B cell (primary cell): ENCODE measurements around the gene PLAAT3. TPM values are rescaled to one million over a fixed set of nuclear protein-coding genes. Genes with fewer than 3 reads are reported as not detected.

Experiments used
- ATAC-seq: fragments of 200-7000 bp; cut with Tn5 transposase; one replicate; pipeline ENCODE4 v1.10.0; 2021; ENCODE audit warnings: low read depth, mild to moderate bottlenecking, moderate number of reproducible peaks, moderate library complexity
- CTCF ChIA-PET: fragments of 350-600 bp; sonication (Branson Sonifier 250); formaldehyde crosslinking; loops from one replicate; lab custom pipeline; 2021; ENCODE audit warnings: antibody characterized with exemption, inconsistent platforms; lab: Charles Lee
- POLR2A ChIA-PET: fragments of 350-600 bp; sonication (Branson Sonifier 250); formaldehyde crosslinking; loops from one replicate; lab custom pipeline; 2021; ENCODE audit warnings: antibody characterized with exemption; lab: Charles Lee
- DNase-seq: peaks from one replicate; pipeline ENCODE4 v3.0.0; 2013
- H2AFZ ChIP-seq: 2 replicates; pipeline ENCODE4 v1.6.1; 2012; ENCODE audit warnings: mild to moderate bottlenecking, low read depth, low read length; ENCODE audit not compliant: insufficient read depth, poor library complexity, severe bottlenecking
- H3K27ac ChIP-seq, 2 donors: 1 replicate in 1 of 2; 2 replicates in 1 of 2; pipeline ENCODE4 v1.5.1; 2012 to 2013; ENCODE audit warnings: low read length in 2 of 2, mild to moderate bottlenecking in 2 of 2, moderate library complexity in 1 of 2
- H3K27me3 ChIP-seq, 4 experiments: fragments of 200-600 bp in 1 of 4; sonication (generic) in 1 of 4; replicated peaks in 1 of 4; 1 replicate in 2 of 4; 2 replicates in 2 of 4; pipeline versions ENCODE4 v1.6.1 to v1.7.0; 2013 to 2016; ENCODE audit warnings: low read length in 3 of 4, mild to moderate bottlenecking in 2 of 4, mixed read lengths in 1 of 4, moderate library complexity in 1 of 4; ENCODE audit not compliant: insufficient read depth in 4 of 4, control insufficient read depth in 3 of 4; ENCODE audit errors: control extremely low read depth in 1 of 4
- H3K36me3 ChIP-seq, 2 experiments: replicated peaks in 1 of 2; 1 replicate in 1 of 2; 2 replicates in 1 of 2; pipeline versions ENCODE4 v1.6.1 to v1.7.1; 2013; ENCODE audit warnings: low read length in 1 of 2; ENCODE audit not compliant: insufficient read depth in 2 of 2, control insufficient read depth in 1 of 2; ENCODE audit errors: control extremely low read depth in 1 of 2, extremely low read depth in 1 of 2
- H3K4me1 ChIP-seq, 2 donors: fragments of 200-600 bp in 1 of 2; sonication (generic) in 1 of 2; 1 replicate in 1 of 2; 2 replicates in 1 of 2; pipeline versions ENCODE4 v1.5.1 to v1.6.1; 2013 to 2017; ENCODE audit warnings: low read length in 2 of 2; ENCODE audit not compliant: control insufficient read depth in 2 of 2, insufficient read depth in 2 of 2
- H3K4me2 ChIP-seq: replicated peaks from 2 replicates; pipeline ENCODE3; 2012; ENCODE audit warnings: mild to moderate bottlenecking, low read depth, low read length; ENCODE audit not compliant: poor library complexity, severe bottlenecking
- H3K4me3 ChIP-seq, 5 experiments: fragments of 200-600 bp in 1 of 5; sonication (generic) in 1 of 5; 1 replicate in 3 of 5; 2 replicates in 2 of 5; pipeline versions ENCODE4 v1.5.1 to v1.7.0; 2011 to 2016; ENCODE audit warnings: low read length in 4 of 5, mild to moderate bottlenecking in 4 of 5, low read depth in 2 of 5, control low read depth in 1 of 5, moderate library complexity in 1 of 5; ENCODE audit not compliant: insufficient read depth in 1 of 5; ENCODE audit errors: control extremely low read depth in 1 of 5, extremely low read depth in 1 of 5
- H3K79me2 ChIP-seq: fragments of 200-600 bp; sonication (generic); one replicate; pipeline ENCODE4 v1.6.0; 2016; ENCODE audit warnings: low read length; ENCODE audit not compliant: control insufficient read depth, insufficient read depth
- H3K9ac ChIP-seq: fragments of 200-600 bp; sonication (generic); 2 replicates; pipeline ENCODE4 v1.6.1; 2017; ENCODE audit warnings: mild to moderate bottlenecking, low read length, moderate library complexity
- H3K9me3 ChIP-seq, 3 donors: one replicate each; pipeline versions ENCODE4 v1.6.1 to v1.7.1; 2013; ENCODE audit warnings: low read length in 2 of 3; ENCODE audit not compliant: control insufficient read depth in 2 of 3, insufficient read depth in 1 of 3; ENCODE audit errors: control extremely low read depth in 1 of 3
- H4K20me1 ChIP-seq: 2 replicates; pipeline ENCODE4 v1.6.0; 2012; ENCODE audit warnings: mild to moderate bottlenecking, low read length; ENCODE audit not compliant: insufficient read depth, control insufficient read depth, poor library complexity, severe bottlenecking
- H3K27ac Mint-ChIP-seq: one replicate; pipeline ENCODE4 v1.8.0; 2021; ENCODE audit warnings: mixed read lengths
- H3K27me3 Mint-ChIP-seq: one replicate; pipeline ENCODE4 v1.8.0; 2021; ENCODE audit warnings: mixed read lengths
- H3K4me1 Mint-ChIP-seq: one replicate; pipeline ENCODE4 v1.8.0; 2021; ENCODE audit warnings: mixed read lengths
- H3K4me3 Mint-ChIP-seq: one replicate; pipeline ENCODE4 v1.8.0; 2021; ENCODE audit warnings: mixed read lengths
- H3K9me3 Mint-ChIP-seq: one replicate; pipeline ENCODE4 v1.8.0; 2022; ENCODE audit warnings: mixed read lengths; ENCODE audit not compliant: insufficient read depth
- CTCF ChIP-seq: fragments of 200-600 bp; IDR thresholded peaks from one replicate; pipeline ENCODE4 v1.8.0; 2022; ENCODE audit warnings: antibody characterized with exemption, mild to moderate bottlenecking
- EZH2 ChIP-seq: IDR thresholded peaks from 2 replicates; pipeline ENCODE4 v1.6.1; 2012; ENCODE audit warnings: borderline replicate concordance, low read depth, mild to moderate bottlenecking, moderate library complexity, low read length; ENCODE audit not compliant: insufficient read depth, poor library complexity, severe bottlenecking
- WGBS: methylation state at CpG from one replicate; pipeline ENCODE4 v1.1.5; 2013; ENCODE audit warnings: missing lambda C conversion rate; ENCODE audit not compliant: insufficient coverage; 5-methylcytosine and 5-hydroxymethylcytosine counted together
- intact Hi-C: fragments of 100-400 bp; cut with micrococcal nuclease; formaldehyde crosslinking; loops from one replicate; pipeline ENCODE4 v1.10.0; 2022
- polyA plus RNA-seq: library from polyadenylated mRNA; depleted of rRNA; stranded (reverse); fragments of >200 nt; gene quantifications from 2 replicates; pipeline ENCODE4 v1.2.3, GENCODE V29; 2012
- total RNA-seq, 2 donors: library from RNA; stranded (reverse); fragments of 120-200 nt in 1 of 2; gene quantifications; 1 replicate in 1 of 2; 2 replicates in 1 of 2; pipeline versions ENCODE4 v1.2.3 to v1.2.4, GENCODE V29; 2013 to 2022

Gene PLAAT3
- total and polyA plus RNA-seq, 2 donors (not counting 1 experiment from before 2014, with no cell fraction given), result 2.3 to 3.1 TPM

- no peaks in the 10 kb centered on the region for H4K20me1 ChIP-seq
- WGBS, result 100% methylated on average over 1 of the region's 5 CpGs
- Mint-ChIP-seq H3K4me1 (peaks cover 47% of the 10 kb centered on the region), H3K27ac (peak overlapping the region; percentile 56), H3K27me3 (no peaks in the 10 kb centered on the region), H3K4me3 (peak overlapping the region; percentile 19), H3K9me3 (no peaks in the 10 kb centered on the region)
- TF ChIP-seq CTCF (no peak), EZH2 (no peak)
- no peak overlapping the region for H3K9ac ChIP-seq
- no peak overlapping the region for H3K4me3 ChIP-seq
- no peak overlapping the region for H3K4me2 ChIP-seq
- H3K9me3 ChIP-seq, result no peaks in the 10 kb centered on the region
- ChIA-PET POLR2A (no interaction called here), CTCF (no interaction called here)
- DNase-seq, result no peak
- H3K27me3 ChIP-seq, result no peaks in the 10 kb centered on the region
- H3K79me2 ChIP-seq, result peaks cover 13% of the 10 kb centered on the region
- H2AFZ ChIP-seq, result no peak overlapping the region
- H3K27ac ChIP-seq, result no peak overlapping the region
- ATAC-seq, result no peak
- intact Hi-C loops, result no loop called here
- H3K36me3 ChIP-seq, result no peaks in the 10 kb centered on the region
- H3K4me1 ChIP-seq, result peaks cover 29 to 42% of the 10 kb centered on the region in 2 donors
These were observed 79.3 kb downstream of the PLAAT3 start for GRCh38 chr11:63534895-63535461.

- ChIA-PET POLR2A (no interaction called here), CTCF (no interaction called here)
- Histone ChIP-seq H4K20me1 (no peaks in the 10 kb centered on the region), H3K4me2 (no peak overlapping the region), H3K4me1 (peaks cover 29 to 42% of the 10 kb centered on the region in 2 donors), H3K9ac (no peak overlapping the region), H2AFZ (no peak overlapping the region), H3K4me3 (no peak overlapping the region), H3K27me3 (no peaks in the 10 kb centered on the region), H3K9me3 (no peaks in the 10 kb centered on the region), H3K27ac (no peak overlapping the region), H3K79me2 (peaks cover 13% of the 10 kb centered on the region), H3K36me3 (no peaks in the 10 kb centered on the region)
- WGBS, result 61% methylated on average over 2 of the region's 3 CpGs
- Mint-ChIP-seq H3K9me3 (no peaks in the 10 kb centered on the region), H3K27me3 (no peaks in the 10 kb centered on the region), H3K27ac (no peak overlapping the region), H3K4me1 (peaks cover 47% of the 10 kb centered on the region), H3K4me3 (no peak overlapping the region)
- no peak for TF ChIP-seq CTCF
- TF ChIP-seq EZH2, result no peak
- intact Hi-C loops, result no loop called here
- ATAC-seq (no peak), DNase-seq (no peak)
These were observed 80.2 kb downstream of the PLAAT3 start for GRCh38 chr11:63534076-63534475.
